HCT116 (cell line): ENCODE results near the gene HEXB. TPM values are rescaled to one million over a fixed set of nuclear protein-coding genes. Genes with fewer than 3 reads are reported as not detected.
A peak's percentile ranks its signal among the peaks of the same experiment; 100 is the strongest.

Experiments used
- ATAC-seq: fragments of 200-7000 bp; cut with Tn5 transposase; 2 replicates; pipeline ENCODE4 v1.9.1; 2020; ENCODE audit warnings: mild to moderate bottlenecking, moderate library complexity
- BruUV-seq: library from RNA; stranded (reverse); fragments of 400-500 nt; replicated peaks from 2 replicates; lab custom pipeline; 2021; lab: Mats Ljungman, UMichigan
- CTCF ChIA-PET: fragments of 300-600 bp; sonication (Branson Sonifier 250); formaldehyde crosslinking; loops from one replicate; lab custom pipeline; 2021; ENCODE audit warnings: antibody characterized with exemption; lab: Charles Lee
- POLR2A ChIA-PET: fragments of 300-600, 350-600 bp; sonication (Branson Sonifier 250); formaldehyde crosslinking; loops from one replicate; lab custom pipeline; 2021; ENCODE audit warnings: antibody characterized with exemption; lab: Charles Lee
- RAD21 ChIA-PET, 2 experiments: fragments of 300-600 bp; sonication (Branson Sonifier 250); formaldehyde crosslinking; loops; one replicate each; lab custom pipeline; 2023; ENCODE audit warnings: low total read pairs in 2 of 2; ENCODE audit not compliant: uncharacterized antibody in 2 of 2, unreplicated experiment in 2 of 2, low non-redundant PET in 1 of 2; lab: Charles Lee
- DNase-seq: peaks from one replicate; pipeline ENCODE4 v3.0.0-alpha.2; 2010; ENCODE audit warnings: low read depth, low spot score
- H2AFZ ChIP-seq: fragments of 200-600 bp; shearing (Covaris generic), sonication (generic); 2 replicates; pipeline ENCODE4 v1.6.1; 2017; ENCODE audit warnings: low read depth, mixed run types, mixed read lengths, antibody characterized with exemption, low read length; ENCODE audit not compliant: poor library complexity, severe bottlenecking
- H3K27ac ChIP-seq: 2 replicates; pipeline ENCODE4 v1.5.1; 2012; ENCODE audit warnings: low read depth, low read length
- H3K27me3 ChIP-seq: fragments of 200-600 bp; sonication (generic); 2 replicates; pipeline ENCODE4 v1.6.1; 2016; ENCODE audit warnings: mixed run types, low read length, mixed read lengths; ENCODE audit not compliant: insufficient read depth
- H3K36me3 ChIP-seq, 2 experiments: fragments of 200-500 bp in 1 of 2; fragments of 200-600 bp in 1 of 2; sonication (Bioruptor generic) in 1 of 2; sonication (generic) in 1 of 2; 2 replicates each; pipeline versions ENCODE4 v1.5.1 to v1.6.1; 2014 to 2016; ENCODE audit warnings: low read length in 2 of 2, inconsistent platforms in 1 of 2, mixed read lengths in 1 of 2, mixed run types in 1 of 2; ENCODE audit not compliant: insufficient read depth in 2 of 2, control insufficient read depth in 1 of 2
- H3K4me1 ChIP-seq, 2 experiments: fragments of 200-600 bp in 1 of 2; sonication (generic) in 1 of 2; 2 replicates each; pipeline versions ENCODE4 v1.5.1 to v1.6.1; 2012 to 2017; ENCODE audit warnings: low read length in 2 of 2, inconsistent platforms in 1 of 2, mild to moderate bottlenecking in 1 of 2, mixed read lengths in 1 of 2, mixed run types in 1 of 2, moderate library complexity in 1 of 2; ENCODE audit not compliant: insufficient read depth in 2 of 2, control insufficient read depth in 1 of 2
- H3K4me2 ChIP-seq: fragments of 200-600 bp; sonication (generic); 2 replicates; pipeline ENCODE4 v1.6.1; 2017; ENCODE audit warnings: mixed run types, low read length, mixed read lengths
- H3K4me3 ChIP-seq, 2 experiments: fragments of 200-600 bp in 1 of 2; sonication (generic) in 1 of 2; replicated peaks in 1 of 2; 2 replicates each; pipeline ENCODE4 v1.5.1; 2011 to 2016; ENCODE audit warnings: low read length in 2 of 2, control low read depth in 1 of 2, low read depth in 1 of 2, mild to moderate bottlenecking in 1 of 2, mixed read lengths in 1 of 2, mixed run types in 1 of 2
- H3K79me2 ChIP-seq: fragments of 200-600 bp; sonication (generic); 2 replicates; pipeline ENCODE4 v1.6.1; 2017; ENCODE audit warnings: mild to moderate bottlenecking, mixed run types, low read length, moderate library complexity, mixed read lengths; ENCODE audit not compliant: insufficient read depth
- H3K9ac ChIP-seq: fragments of 200-600 bp; sonication (generic); 2 replicates; pipeline ENCODE4 v1.6.1; 2016; ENCODE audit warnings: low read length, mixed read lengths
- H3K9me2 ChIP-seq: fragments of 200-600 bp; sonication (generic), shearing (Covaris generic); 2 replicates; pipeline ENCODE4 v1.6.1; 2017; ENCODE audit warnings: mixed run types, mild to moderate bottlenecking, moderate library complexity; ENCODE audit not compliant: insufficient read depth
- H3K9me3 ChIP-seq, 2 experiments: fragments of 200-500 bp in 1 of 2; fragments of 200-600 bp in 1 of 2; sonication (Bioruptor generic) in 1 of 2; sonication (generic) in 1 of 2; 2 replicates each; pipeline ENCODE4 v1.6.1; 2014 to 2017; ENCODE audit warnings: low read length in 2 of 2, mixed read lengths in 2 of 2, inconsistent platforms in 1 of 2, low read depth in 1 of 2, mild to moderate bottlenecking in 1 of 2, mixed run types in 1 of 2, moderate library complexity in 1 of 2; ENCODE audit not compliant: control insufficient read depth in 1 of 2, insufficient read depth in 1 of 2
- H4K20me1 ChIP-seq: fragments of 200-600 bp; sonication (generic), shearing (Covaris generic); 2 replicates; pipeline ENCODE4 v1.6.1; 2017; ENCODE audit warnings: mixed run types, mild to moderate bottlenecking, moderate library complexity; ENCODE audit not compliant: insufficient read depth
- CBX3 ChIP-seq: IDR thresholded peaks from 2 replicates; pipeline ENCODE4 v1.6.1; 2012; ENCODE audit warnings: low read depth
- CEBPB ChIP-seq: IDR thresholded peaks from 2 replicates; pipeline ENCODE4 v1.6.1; 2012; ENCODE audit warnings: low read depth
- EGR1 ChIP-seq: IDR thresholded peaks from 2 replicates; pipeline ENCODE4 v1.6.1; 2012; ENCODE audit warnings: low read depth
- EZH2phosphoT487 ChIP-seq: fragments of 200-600 bp; IDR thresholded peaks from 2 replicates; pipeline ENCODE4 v1.6.1; 2018; ENCODE audit warnings: antibody characterized with exemption, borderline replicate concordance
- FOSL1 ChIP-seq: IDR thresholded peaks from 2 replicates; pipeline ENCODE4 v1.6.1; 2012; ENCODE audit warnings: low read depth
- JUND ChIP-seq: IDR thresholded peaks from 2 replicates; pipeline ENCODE4 v1.6.1; 2012
- SP1 ChIP-seq: IDR thresholded peaks from 2 replicates; pipeline ENCODE4 v1.6.1; 2012; ENCODE audit warnings: low read depth
- TCF7L2 ChIP-seq: IDR thresholded peaks from 2 replicates; pipeline ENCODE4 v1.7.0; 2011; ENCODE audit warnings: borderline replicate concordance, inconsistent platforms; ENCODE audit not compliant: insufficient read depth, insufficient read length; ENCODE audit errors: extremely low read depth
- YY1 ChIP-seq: IDR thresholded peaks from 2 replicates; pipeline ENCODE4 v1.6.1; 2011; ENCODE audit warnings: low read length, low read depth, moderate library complexity, mild to moderate bottlenecking; ENCODE audit not compliant: insufficient replicate concordance; ENCODE audit errors: extremely low read depth
- ZNF274 ChIP-seq: fragments of 200-500 bp; sonication (Bioruptor generic); IDR thresholded peaks from 2 replicates; pipeline ENCODE4 v1.6.1; 2014; ENCODE audit warnings: mild to moderate bottlenecking, low read depth, low read length, inconsistent platforms
- intact Hi-C: fragments of 100-400 bp; cut with micrococcal nuclease; formaldehyde crosslinking; loops from 2 replicates; pipeline ENCODE4 v1.10.0; 2022
- total RNA-seq: library from RNA; stranded (reverse); gene quantifications from one replicate; pipeline ENCODE4 v1.2.1, GENCODE V29; 2021; ENCODE audit not compliant: unreplicated experiment
- TF ChIP-seq, protein P1 (sequence below): IDR thresholded peaks from 2 replicates; pipeline ENCODE4 v1.6.1; 2012; ENCODE audit warnings: low read depth
- TF ChIP-seq, protein P2 (sequence below): IDR thresholded peaks from 2 replicates; pipeline ENCODE4 v1.6.1; 2012
- TF ChIP-seq, protein P3 (sequence below), 3 experiments: fragments of 200-600 bp in 1 of 3; sonication (generic) in 1 of 3; IDR thresholded peaks in 2 of 3; conservative IDR thresholded peaks in 1 of 3; 2 replicates each; pipeline ENCODE4 v1.5.1; 2012 to 2017; ENCODE audit warnings: low read depth in 2 of 3, low read length in 2 of 3, antibody characterized with exemption in 1 of 3, borderline replicate concordance in 1 of 3, control low read depth in 1 of 3, mild to moderate bottlenecking in 1 of 3, mixed read lengths in 1 of 3, mixed run types in 1 of 3, moderate library complexity in 1 of 3; ENCODE audit not compliant: insufficient read depth in 1 of 3

HEXB gene
- total RNA-seq, 1 experiment from 2014 or later, result 123 TPM

DNA sequence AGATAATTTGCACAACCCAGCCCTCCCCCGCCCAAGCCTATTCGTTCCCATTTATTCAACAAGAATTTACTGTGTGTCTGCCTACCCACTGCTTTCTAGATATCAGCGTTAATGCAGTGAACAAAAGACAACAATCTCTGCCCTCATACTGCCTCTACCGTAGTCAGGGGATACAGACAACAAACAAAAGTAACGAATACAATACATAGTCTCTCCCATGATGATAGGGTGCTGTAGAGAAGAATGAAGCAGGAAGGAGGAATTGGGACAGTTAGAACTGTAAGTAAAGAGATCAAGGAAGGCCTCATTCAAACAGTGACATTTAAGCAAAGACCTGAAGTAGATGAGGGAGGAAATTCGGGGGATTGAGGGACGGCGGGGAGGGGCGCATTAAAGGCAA lies 80.2 kb downstream of the HEXB start (continued):
- TF ChIP-seq SP1, result no peak
- TF ChIP-seq, protein P1, sequence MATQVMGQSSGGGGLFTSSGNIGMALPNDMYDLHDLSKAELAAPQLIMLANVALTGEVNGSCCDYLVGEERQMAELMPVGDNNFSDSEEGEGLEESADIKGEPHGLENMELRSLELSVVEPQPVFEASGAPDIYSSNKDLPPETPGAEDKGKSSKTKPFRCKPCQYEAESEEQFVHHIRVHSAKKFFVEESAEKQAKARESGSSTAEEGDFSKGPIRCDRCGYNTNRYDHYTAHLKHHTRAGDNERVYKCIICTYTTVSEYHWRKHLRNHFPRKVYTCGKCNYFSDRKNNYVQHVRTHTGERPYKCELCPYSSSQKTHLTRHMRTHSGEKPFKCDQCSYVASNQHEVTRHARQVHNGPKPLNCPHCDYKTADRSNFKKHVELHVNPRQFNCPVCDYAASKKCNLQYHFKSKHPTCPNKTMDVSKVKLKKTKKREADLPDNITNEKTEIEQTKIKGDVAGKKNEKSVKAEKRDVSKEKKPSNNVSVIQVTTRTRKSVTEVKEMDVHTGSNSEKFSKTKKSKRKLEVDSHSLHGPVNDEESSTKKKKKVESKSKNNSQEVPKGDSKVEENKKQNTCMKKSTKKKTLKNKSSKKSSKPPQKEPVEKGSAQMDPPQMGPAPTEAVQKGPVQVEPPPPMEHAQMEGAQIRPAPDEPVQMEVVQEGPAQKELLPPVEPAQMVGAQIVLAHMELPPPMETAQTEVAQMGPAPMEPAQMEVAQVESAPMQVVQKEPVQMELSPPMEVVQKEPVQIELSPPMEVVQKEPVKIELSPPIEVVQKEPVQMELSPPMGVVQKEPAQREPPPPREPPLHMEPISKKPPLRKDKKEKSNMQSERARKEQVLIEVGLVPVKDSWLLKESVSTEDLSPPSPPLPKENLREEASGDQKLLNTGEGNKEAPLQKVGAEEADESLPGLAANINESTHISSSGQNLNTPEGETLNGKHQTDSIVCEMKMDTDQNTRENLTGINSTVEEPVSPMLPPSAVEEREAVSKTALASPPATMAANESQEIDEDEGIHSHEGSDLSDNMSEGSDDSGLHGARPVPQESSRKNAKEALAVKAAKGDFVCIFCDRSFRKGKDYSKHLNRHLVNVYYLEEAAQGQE, result no peak
- no peak for TF ChIP-seq FOSL1
- TF ChIP-seq, protein P2, sequence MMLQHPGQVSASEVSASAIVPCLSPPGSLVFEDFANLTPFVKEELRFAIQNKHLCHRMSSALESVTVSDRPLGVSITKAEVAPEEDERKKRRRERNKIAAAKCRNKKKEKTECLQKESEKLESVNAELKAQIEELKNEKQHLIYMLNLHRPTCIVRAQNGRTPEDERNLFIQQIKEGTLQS, result no peak

DNA sequence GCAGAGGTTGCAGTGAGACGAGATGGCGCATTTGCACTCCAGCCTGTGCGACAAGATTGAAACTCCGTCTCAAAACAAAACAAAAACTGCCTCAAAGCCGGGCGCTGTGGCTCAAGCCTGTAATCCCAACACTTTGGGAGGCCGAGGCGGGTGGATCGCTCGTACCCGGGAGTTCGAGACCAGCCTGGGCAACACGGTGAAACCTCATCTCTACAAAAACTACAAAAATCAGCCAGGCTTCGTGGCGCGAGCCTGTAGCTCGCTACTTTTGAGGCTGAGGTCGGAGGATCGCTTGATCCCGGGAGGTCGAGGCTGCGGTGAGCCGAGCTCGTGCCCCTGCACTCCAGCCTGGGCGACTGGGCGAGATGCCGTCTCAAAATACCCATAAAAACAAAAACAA lies 80.9 kb downstream of the HEXB start:
- H2AFZ ChIP-seq, result no peak overlapping the region
- H3K9me2 ChIP-seq, result no peaks in the 10 kb centered on the region
- POLR2A ChIA-PET, result no interaction called here
- RAD21 ChIA-PET, result no interaction called here
- DNase-seq (no peak), ATAC-seq (no peak)
- H3K4me3 ChIP-seq, result peak overlapping the region; percentile 86 to 99
- TF ChIP-seq EGR1, result no peak
- no peak for TF ChIP-seq CBX3
- TF ChIP-seq EZH2phosphoT487, result no peak
- TF ChIP-seq CEBPB, result no peak
- TF ChIP-seq YY1, result no peak
- TF ChIP-seq ZNF274, result no peak
- TF ChIP-seq, protein P3, sequence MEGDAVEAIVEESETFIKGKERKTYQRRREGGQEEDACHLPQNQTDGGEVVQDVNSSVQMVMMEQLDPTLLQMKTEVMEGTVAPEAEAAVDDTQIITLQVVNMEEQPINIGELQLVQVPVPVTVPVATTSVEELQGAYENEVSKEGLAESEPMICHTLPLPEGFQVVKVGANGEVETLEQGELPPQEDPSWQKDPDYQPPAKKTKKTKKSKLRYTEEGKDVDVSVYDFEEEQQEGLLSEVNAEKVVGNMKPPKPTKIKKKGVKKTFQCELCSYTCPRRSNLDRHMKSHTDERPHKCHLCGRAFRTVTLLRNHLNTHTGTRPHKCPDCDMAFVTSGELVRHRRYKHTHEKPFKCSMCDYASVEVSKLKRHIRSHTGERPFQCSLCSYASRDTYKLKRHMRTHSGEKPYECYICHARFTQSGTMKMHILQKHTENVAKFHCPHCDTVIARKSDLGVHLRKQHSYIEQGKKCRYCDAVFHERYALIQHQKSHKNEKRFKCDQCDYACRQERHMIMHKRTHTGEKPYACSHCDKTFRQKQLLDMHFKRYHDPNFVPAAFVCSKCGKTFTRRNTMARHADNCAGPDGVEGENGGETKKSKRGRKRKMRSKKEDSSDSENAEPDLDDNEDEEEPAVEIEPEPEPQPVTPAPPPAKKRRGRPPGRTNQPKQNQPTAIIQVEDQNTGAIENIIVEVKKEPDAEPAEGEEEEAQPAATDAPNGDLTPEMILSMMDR (IDR thresholded peaks at IDR 0.05 in 2 of 3, conservative IDR thresholded peaks at IDR 0.05 in 1 of 3; ENCODE audit: borderline replicate concordance in 1 of 3, insufficient read depth in 1 of 3, low read depth in 2 of 3, low read length in 2 of 3), result no peak
- no peak for TF ChIP-seq JUND
- no peak for TF ChIP-seq TCF7L2
- TF ChIP-seq, protein P1, result no peak
- TF ChIP-seq SP1, result no peak
- H4K20me1 ChIP-seq, result no peaks in the 10 kb centered on the region
- peak overlapping the region; percentile 82 for H3K9ac ChIP-seq
- CTCF ChIA-PET, result interaction anchor here (0.7 to 0.9 kb wide), 2 partner anchors 14 to 19 kb away, joined by 3 read pairs; no protein-coding TSS in a partner anchor
- H3K4me1 ChIP-seq, result peaks cover 24 to 49% of the 10 kb centered on the region in 2 experiments; a peak in 3 of 4 replicates
- BruUV-seq, result no TSS peak
- peaks cover 80% of the 10 kb centered on the region for H3K79me2 ChIP-seq
- intact Hi-C loops, result loop anchor here (1.0 kb wide), 1 partner anchor 137 kb away; no protein-coding TSS in a partner anchor
- H3K27me3 ChIP-seq, result no peaks in the 10 kb centered on the region
- peak overlapping the region; percentile 70 for H3K27ac ChIP-seq
- H3K9me3 ChIP-seq, result no peaks in the 10 kb centered on the region
- H3K36me3 ChIP-seq, result peaks cover 11 to 19% of the 10 kb centered on the region in 2 experiments; a peak in 3 of 4 replicates
- peak overlapping the region; percentile 81 for H3K4me2 ChIP-seq
